RWPE2 (cell line): ENCODE data around the gene FARS2.

Experiments used
- ATAC-seq: fragments of 200-7000 bp; cut with Tn5 transposase; 3 replicates; pipeline ENCODE4 v1.9.1; 2021; ENCODE audit warnings: low read depth
- DNase-seq: peaks from one replicate; pipeline ENCODE4 v3.0.0-alpha.2; 2020; ENCODE audit warnings: low spot score
- H3K27ac ChIP-seq: fragments of 450-650 bp; 2 replicates; pipeline ENCODE4 v1.5.1; 2017; ENCODE audit warnings: mild to moderate bottlenecking; ENCODE audit not compliant: poor library complexity, severe bottlenecking
- H3K27me3 ChIP-seq: fragments of 250-450 bp; sonication (Bioruptor Pico); 2 replicates; pipeline ENCODE4 v1.5.1; 2021; ENCODE audit warnings: mild to moderate bottlenecking, moderate library complexity; ENCODE audit not compliant: insufficient read depth, poor library complexity, severe bottlenecking
- H3K36me3 ChIP-seq: fragments of 250-450 bp; sonication (Bioruptor Pico); 2 replicates; pipeline ENCODE4 v1.5.1; 2020; ENCODE audit warnings: low read depth, mild to moderate bottlenecking, moderate library complexity
- H3K4me1 ChIP-seq: fragments of 250-450 bp; sonication (Bioruptor Pico); 2 replicates; pipeline ENCODE4 v1.5.1; 2021; ENCODE audit warnings: mild to moderate bottlenecking, moderate library complexity; ENCODE audit not compliant: insufficient read depth, poor library complexity, severe bottlenecking
- H3K4me3 ChIP-seq: fragments of 250-450 bp; sonication (Bioruptor Pico); 2 replicates; pipeline ENCODE4 v1.5.1; 2021; ENCODE audit warnings: mild to moderate bottlenecking, moderate library complexity; ENCODE audit not compliant: severe bottlenecking
- H3K9me3 ChIP-seq: fragments of 250-450 bp; sonication (Bioruptor Pico); 2 replicates; pipeline ENCODE4 v1.5.1; 2021; ENCODE audit warnings: mild to moderate bottlenecking, moderate library complexity; ENCODE audit not compliant: severe bottlenecking
- CTCF ChIP-seq: fragments of 450-650 bp; IDR thresholded peaks from one replicate; pipeline ENCODE4 v1.5.1; 2017; ENCODE audit warnings: mild to moderate bottlenecking, moderate library complexity; ENCODE audit not compliant: poor library complexity, severe bottlenecking

Gene FARS2

GRCh38 chr6:5514353-5514752 lies 253.0 kb downstream of the FARS2 start:
- Histone ChIP-seq H3K9me3 (no peaks in the 10 kb centered on the region), H3K27me3 (no peaks in the 10 kb centered on the region), H3K4me3 (no peak overlapping the region), H3K4me1 (no peaks in the 10 kb centered on the region), H3K27ac (no peak overlapping the region), H3K36me3 (no peaks in the 10 kb centered on the region)
- TF ChIP-seq CTCF = no peak
- DNase-seq (no peak), ATAC-seq (no peak)

GRCh38 chr6:5515200-5515599 lies 253.9 kb downstream of the FARS2 start:
- ATAC-seq (no peak), DNase-seq (no peak)
- H3K27ac ChIP-seq = no peak overlapping the region
- no peak overlapping the region for H3K4me3 ChIP-seq
- TF ChIP-seq CTCF = no peak
- no peaks in the 10 kb centered on the region for H3K27me3 ChIP-seq
- no peaks in the 10 kb centered on the region for H3K9me3 ChIP-seq
- H3K4me1 ChIP-seq = no peaks in the 10 kb centered on the region
- no peaks in the 10 kb centered on the region for H3K36me3 ChIP-seq

GRCh38 chr6:5516036-5516435 lies 254.7 kb downstream of the FARS2 start:
- Histone ChIP-seq H3K36me3 (no peaks in the 10 kb centered on the region), H3K27me3 (no peaks in the 10 kb centered on the region), H3K27ac (no peak overlapping the region), H3K4me3 (no peak overlapping the region), H3K9me3 (no peaks in the 10 kb centered on the region), H3K4me1 (no peaks in the 10 kb centered on the region)
- no peak for TF ChIP-seq CTCF
- DNase-seq (no peak), ATAC-seq (no peak)

GRCh38 chr6:5517796-5518195 lies 256.5 kb downstream of the FARS2 start:
- Histone ChIP-seq H3K9me3 (no peaks in the 10 kb centered on the region), H3K27me3 (no peaks in the 10 kb centered on the region), H3K27ac (no peak overlapping the region), H3K4me1 (no peaks in the 10 kb centered on the region), H3K4me3 (no peak overlapping the region), H3K36me3 (no peaks in the 10 kb centered on the region)
- DNase-seq (no peak), ATAC-seq (no peak)
- no peak for TF ChIP-seq CTCF

GRCh38 chr6:5518936-5519491 lies 257.7 kb downstream of the FARS2 start:
- Histone ChIP-seq H3K4me3 (no peak overlapping the region), H3K4me1 (no peaks in the 10 kb centered on the region), H3K36me3 (no peaks in the 10 kb centered on the region), H3K9me3 (no peaks in the 10 kb centered on the region), H3K27ac (no peak overlapping the region), H3K27me3 (no peaks in the 10 kb centered on the region)
- DNase-seq (no peak), ATAC-seq (no peak)
- no peak for TF ChIP-seq CTCF
